CD4-positive, CD25-positive, alpha-beta regulatory T cell (primary cell): ENCODE data around the gene MPP2. TPM values are rescaled to one million over a fixed set of nuclear protein-coding genes. Genes with fewer than 3 reads are reported as not detected.

Experiments used
- ATAC-seq, 2 donors: fragments of 150-1000 bp; cut with Tn5 transposase; one replicate each; pipeline ENCODE4 v1.10.0; 2021; ENCODE audit warnings: low read depth in 2 of 2, moderate number of reproducible peaks in 2 of 2, moderate library complexity in 1 of 2
- DNase-seq, 3 donors: peaks; one replicate each; pipeline versions ENCODE4 v3.0.0 to v3.0.0-alpha.2; 2012 to 2022; ENCODE audit warnings: mixed read lengths in 1 of 3
- H3K27ac ChIP-seq: one replicate; pipeline ENCODE4 v1.7.0; 2013; ENCODE audit warnings: mild to moderate bottlenecking, low read length; ENCODE audit not compliant: insufficient read depth, poor library complexity, severe bottlenecking
- H3K27me3 ChIP-seq: one replicate; pipeline ENCODE4 v1.7.0; 2013; ENCODE audit warnings: low read length; ENCODE audit not compliant: control insufficient read depth, insufficient read depth
- H3K36me3 ChIP-seq: one replicate; pipeline ENCODE4 v1.7.0; 2013; ENCODE audit warnings: mild to moderate bottlenecking, low read length, moderate library complexity; ENCODE audit not compliant: control insufficient read depth, insufficient read depth
- H3K4me1 ChIP-seq: 2 replicates; pipeline ENCODE4 v1.7.0; 2013; ENCODE audit warnings: mild to moderate bottlenecking, low read length; ENCODE audit not compliant: insufficient read depth, control insufficient read depth, poor library complexity, severe bottlenecking
- H3K4me3 ChIP-seq: one replicate; pipeline ENCODE4 v1.7.0; 2013; ENCODE audit warnings: low read depth, mild to moderate bottlenecking, low read length, moderate library complexity
- H3K9me3 ChIP-seq, 2 experiments: 1 replicate in 1 of 2; 2 replicates in 1 of 2; pipeline ENCODE4 v1.7.0; 2013; ENCODE audit warnings: low read length in 2 of 2, mild to moderate bottlenecking in 1 of 2, moderate library complexity in 1 of 2; ENCODE audit not compliant: control insufficient read depth in 2 of 2
- H3K27ac Mint-ChIP-seq, 3 donors: one replicate each; pipeline ENCODE4 v1.8.0; 2020 to 2022; ENCODE audit warnings: mild to moderate bottlenecking in 3 of 3, mixed read lengths in 3 of 3, moderate library complexity in 2 of 3
- H3K27me3 Mint-ChIP-seq: one replicate; pipeline ENCODE4 v1.8.0; 2022; ENCODE audit warnings: mild to moderate bottlenecking, mixed read lengths
- H3K36me3 Mint-ChIP-seq: one replicate; pipeline ENCODE4 v1.8.0; 2020; ENCODE audit warnings: mixed read lengths
- H3K4me1 Mint-ChIP-seq, 4 donors: one replicate each; pipeline ENCODE4 v1.8.0; 2020 to 2022; ENCODE audit warnings: mixed read lengths in 4 of 4, mild to moderate bottlenecking in 1 of 4
- H3K4me3 Mint-ChIP-seq, 4 donors: one replicate each; pipeline ENCODE4 v1.8.0; 2020 to 2022; ENCODE audit warnings: mild to moderate bottlenecking in 4 of 4, mixed read lengths in 4 of 4, moderate library complexity in 3 of 4
- H3K9me3 Mint-ChIP-seq, 7 donors: one replicate each; pipeline ENCODE4 v1.8.0; 2020 to 2022; ENCODE audit warnings: mixed read lengths in 7 of 7, mild to moderate bottlenecking in 3 of 7, moderate library complexity in 2 of 7
- polyA plus RNA-seq, 4 donors: library from polyadenylated mRNA; unstranded; fragments of 300-500 nt; fragmentation: Illumina TruSeq; gene quantifications; one replicate each; pipeline ENCODE4 v1.2.3, GENCODE V29; 2021
- total RNA-seq: library from RNA; stranded (reverse); gene quantifications from one replicate; pipeline ENCODE4 v1.2.3, GENCODE V29; 2022

MPP2 gene
- total and polyA plus RNA-seq, 5 donors from 2014 or later, result 0.47 to 1.6 TPM; not detected in 3

DNA sequence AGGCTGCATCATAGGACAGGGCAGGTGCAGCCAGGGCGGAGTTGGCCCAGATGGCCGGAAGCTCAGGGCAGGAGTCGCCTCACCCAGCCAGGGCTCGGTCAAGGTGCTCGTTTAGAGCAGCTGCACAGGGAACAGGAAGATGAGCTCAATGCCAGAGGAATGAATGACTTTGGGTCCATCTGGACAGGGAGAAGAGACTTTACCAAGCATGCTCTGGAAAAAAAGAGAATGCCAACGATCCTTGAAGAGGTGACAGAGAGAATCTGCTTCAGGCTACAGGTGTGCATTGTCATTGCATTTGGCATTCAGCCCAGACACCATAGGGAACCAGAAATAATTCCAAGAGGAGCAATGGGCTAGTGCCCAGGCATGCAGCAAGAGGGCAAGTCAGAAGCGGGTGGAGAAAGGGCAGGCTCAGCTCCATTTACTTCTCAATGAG is 67.6 kb downstream of the MPP2 start:
- no peak overlapping the region for H3K4me3 Mint-ChIP-seq
- peaks cover 36% of the 10 kb centered on the region for H3K27me3 Mint-ChIP-seq
- ATAC-seq, result no peak

DNA sequence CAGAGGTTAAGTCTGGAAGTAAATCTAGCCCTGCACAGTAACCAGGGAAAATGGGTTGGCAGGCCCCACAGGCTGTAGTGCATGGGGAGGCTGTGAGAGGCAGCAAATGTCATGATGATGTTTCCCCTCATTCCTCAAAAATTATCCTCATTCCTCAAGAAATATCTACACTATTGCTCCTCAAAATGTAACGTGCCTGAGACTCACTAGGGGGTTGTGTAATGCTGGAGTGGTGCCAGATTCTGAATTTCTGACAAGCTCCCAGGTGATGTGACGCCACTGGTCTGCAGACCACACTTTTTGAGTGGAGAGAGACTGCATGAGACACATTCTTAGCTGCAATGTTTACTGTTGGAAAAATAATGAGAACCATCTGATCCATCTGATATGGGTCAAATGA is 73.2 kb downstream of the MPP2 start:
- H3K9me3 ChIP-seq, result no peaks in the 10 kb centered on the region
- H3K27me3 ChIP-seq, result peaks cover 15% of the 10 kb centered on the region
- no peak overlapping the region for H3K27ac Mint-ChIP-seq
- H3K4me3 Mint-ChIP-seq, result peak overlapping the region; percentile 76 to 95 (median 84)
- H3K9me3 Mint-ChIP-seq, result peaks cover 0 to 3% (median 1%) of the 10 kb centered on the region in 7 donors
- H3K4me3 ChIP-seq, result no peak overlapping the region
- no peaks in the 10 kb centered on the region for H3K36me3 Mint-ChIP-seq
- peaks cover 70% of the 10 kb centered on the region for H3K27me3 Mint-ChIP-seq
- H3K4me1 Mint-ChIP-seq, result peaks cover 0 to 19% (median 6%) of the 10 kb centered on the region in 4 donors
- no peaks in the 10 kb centered on the region for H3K36me3 ChIP-seq
- H3K4me1 ChIP-seq, result peaks cover 9% of the 10 kb centered on the region
- H3K27ac ChIP-seq, result no peak overlapping the region
- no peak for DNase-seq
- no peak for ATAC-seq

More for the DNA sequence above, 67.6 kb downstream of the MPP2 start:
- no peaks in the 10 kb centered on the region for H3K36me3 ChIP-seq
- peaks cover under 1% of the 10 kb centered on the region for H3K27me3 ChIP-seq
- no peak for DNase-seq
- Mint-ChIP-seq H3K9me3 (peaks cover 0 to 3% (median 0%) of the 10 kb centered on the region in 7 donors), H3K4me1 (no peaks in the 10 kb centered on the region), H3K36me3 (no peaks in the 10 kb centered on the region), H3K27ac (no peak overlapping the region)
- H3K27ac ChIP-seq, result no peak overlapping the region
- H3K4me1 ChIP-seq, result no peaks in the 10 kb centered on the region
- no peak overlapping the region for H3K4me3 ChIP-seq
- H3K9me3 ChIP-seq, result no peaks in the 10 kb centered on the region

DNA sequence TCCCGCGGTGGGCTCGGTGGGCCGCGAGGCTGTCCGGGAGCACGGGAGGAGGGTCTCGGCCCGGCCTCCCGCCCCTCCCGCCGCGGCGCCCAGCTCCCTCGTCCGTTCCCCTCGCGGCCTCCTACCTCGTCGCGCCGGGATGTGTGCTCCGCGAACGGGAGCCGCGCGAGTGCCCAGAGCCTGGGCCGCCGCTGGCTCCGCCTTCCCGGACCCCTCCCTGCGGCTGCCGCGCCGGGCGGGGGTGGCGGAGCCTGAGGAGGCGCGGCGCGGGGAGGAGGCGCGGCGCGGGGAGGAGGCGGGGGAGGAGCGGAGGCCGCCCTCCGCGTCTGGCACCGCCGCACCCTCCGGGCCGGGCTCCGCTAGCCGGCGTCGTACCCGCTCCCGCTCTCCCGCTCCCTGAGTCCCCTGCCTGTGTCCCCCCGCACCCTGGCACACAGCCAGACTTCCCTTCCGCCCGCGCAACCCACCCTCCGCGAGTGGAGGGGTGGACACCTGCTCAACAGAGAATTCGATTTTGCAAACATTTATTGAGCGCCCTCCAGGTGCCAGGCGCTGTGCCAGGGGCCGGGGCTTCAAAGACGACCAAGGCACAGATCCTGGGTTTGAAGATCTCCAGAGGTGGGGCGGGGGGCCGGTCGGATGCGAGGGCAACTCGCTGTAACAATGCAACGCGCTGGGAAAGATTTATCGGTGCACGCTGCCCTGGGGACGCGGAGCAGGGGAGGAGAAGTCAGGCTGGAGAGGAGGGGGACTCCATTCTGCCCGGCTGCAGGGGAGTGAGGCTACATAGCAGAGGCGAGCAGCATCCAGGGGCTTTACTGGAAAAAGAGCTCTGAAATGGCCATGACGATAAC is 74.1 kb downstream of the MPP2 start, which contains the start of gene MPP3:
Gene MPP3 (minus strand): TSS at position 171 of the 854 bp plus-strand sequence. CDS start 1,240 bp downstream, outside the sequence.
- H3K36me3 Mint-ChIP-seq, result no peaks in the 10 kb centered on the region
- DNase-seq, result peak; percentile 17 to 55 (median 28)
- H3K27me3 ChIP-seq, result peaks cover 15% of the 10 kb centered on the region
- no peaks in the 10 kb centered on the region for H3K9me3 ChIP-seq
- H3K36me3 ChIP-seq, result no peaks in the 10 kb centered on the region
- no peak within 1 kb of the TSS for H3K27ac ChIP-seq
- H3K27ac Mint-ChIP-seq, result peak within 1 kb of the TSS in 2 of 3 donors; percentile 46 to 50
- no peak within 1 kb of the TSS for H3K4me3 ChIP-seq
- ATAC-seq, result peak; percentile 65 to 70
- peaks cover 70% of the 10 kb centered on the region for H3K27me3 Mint-ChIP-seq
- peak within 1 kb of the TSS; percentile 76 to 95 (median 84) for H3K4me3 Mint-ChIP-seq
- H3K9me3 Mint-ChIP-seq, result peaks cover 0 to 3% (median 1%) of the 10 kb centered on the region in 7 donors
- H3K4me1 ChIP-seq, result peaks cover 9% of the 10 kb centered on the region
- peaks cover 0 to 19% (median 6%) of the 10 kb centered on the region in 4 donors for H3K4me1 Mint-ChIP-seq

GRCh38 chr17:43832168-43832975 is 75.0 kb downstream of the MPP2 start:
- peaks cover 66% of the 10 kb centered on the region for H3K27me3 Mint-ChIP-seq
- ATAC-seq, result no peak
- no peak overlapping the region for H3K27ac ChIP-seq
- H3K4me1 Mint-ChIP-seq, result peaks cover 0 to 19% (median 6%) of the 10 kb centered on the region in 4 donors
- no peaks in the 10 kb centered on the region for H3K9me3 ChIP-seq
- peaks cover 15% of the 10 kb centered on the region for H3K27me3 ChIP-seq
- peak overlapping the region; percentile 63 to 82 (median 72) for H3K4me3 Mint-ChIP-seq
- no peaks in the 10 kb centered on the region for H3K36me3 ChIP-seq
- no peak overlapping the region for H3K4me3 ChIP-seq
- no peak for DNase-seq
- peaks cover 9% of the 10 kb centered on the region for H3K4me1 ChIP-seq
- H3K36me3 Mint-ChIP-seq, result no peaks in the 10 kb centered on the region
- peaks cover 0 to 3% (median 0%) of the 10 kb centered on the region in 7 donors for H3K9me3 Mint-ChIP-seq
- peak overlapping the region in 1 of 3 donors; percentile 14 for H3K27ac Mint-ChIP-seq

GRCh38 chr17:43831633-43832032 is 75.7 kb downstream of the MPP2 start:
- no peak for ATAC-seq
- H3K4me1 ChIP-seq, result peaks cover 9% of the 10 kb centered on the region
- no peak overlapping the region for H3K27ac ChIP-seq
- H3K36me3 ChIP-seq, result no peaks in the 10 kb centered on the region
- H3K27me3 ChIP-seq, result peaks cover 15% of the 10 kb centered on the region
- H3K9me3 Mint-ChIP-seq, result peaks cover 0 to 3% (median 0%) of the 10 kb centered on the region in 7 donors
- peaks cover 61% of the 10 kb centered on the region for H3K27me3 Mint-ChIP-seq
- no peaks in the 10 kb centered on the region for H3K9me3 ChIP-seq
- H3K27ac Mint-ChIP-seq, result peak overlapping the region in 1 of 3 donors; percentile 14
- no peak overlapping the region for H3K4me3 ChIP-seq
- H3K36me3 Mint-ChIP-seq, result no peaks in the 10 kb centered on the region
- H3K4me1 Mint-ChIP-seq, result peaks cover 0 to 19% (median 6%) of the 10 kb centered on the region in 4 donors
- peak overlapping the region; percentile 48 to 74 (median 60) for H3K4me3 Mint-ChIP-seq
- no peak for DNase-seq

DNA sequence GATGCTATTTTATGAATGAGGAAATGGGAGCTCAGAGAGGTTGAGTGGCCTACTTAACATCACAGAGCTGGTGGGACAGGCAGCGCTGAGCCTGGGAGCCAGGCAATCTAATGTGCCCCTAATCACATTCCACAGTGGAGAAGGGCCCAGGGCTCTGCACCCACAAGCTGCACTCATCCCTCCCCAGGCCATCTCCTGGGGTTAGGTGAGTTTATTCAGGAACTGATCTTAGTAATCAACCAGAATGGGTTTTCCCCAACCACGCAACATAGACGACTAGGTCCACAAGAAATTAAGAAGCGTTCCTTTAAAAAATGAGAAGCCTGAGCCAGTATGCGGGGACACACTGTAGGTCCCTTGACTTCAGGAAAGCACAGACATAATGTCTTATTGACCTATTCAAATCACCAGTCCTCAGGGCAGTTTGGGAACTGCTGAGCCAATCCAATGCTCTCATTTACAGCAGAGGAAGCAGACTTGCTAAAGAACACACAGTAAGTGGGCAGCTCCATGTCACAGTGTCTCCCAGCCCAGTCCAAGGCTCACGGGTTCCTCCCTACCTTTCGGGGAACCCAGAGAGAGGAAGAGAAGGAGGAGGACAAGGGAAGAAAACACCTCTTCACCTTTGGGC is 76.7 kb downstream of the MPP2 start:
- H3K4me1 Mint-ChIP-seq, result peaks cover 0 to 19% (median 6%) of the 10 kb centered on the region in 4 donors
- no peak overlapping the region for H3K4me3 ChIP-seq
- peaks cover 9% of the 10 kb centered on the region for H3K4me1 ChIP-seq
- no peaks in the 10 kb centered on the region for H3K9me3 ChIP-seq
- no peaks in the 10 kb centered on the region for H3K36me3 ChIP-seq
- H3K27ac Mint-ChIP-seq, result peak overlapping the region in 2 of 3 donors; percentile 24 to 93
- H3K27me3 ChIP-seq, result peaks cover 15% of the 10 kb centered on the region
- DNase-seq, result no peak
- H3K36me3 Mint-ChIP-seq, result no peaks in the 10 kb centered on the region
- ATAC-seq, result no peak
- H3K27ac ChIP-seq, result no peak overlapping the region
- peaks cover 0 to 3% (median 0%) of the 10 kb centered on the region in 7 donors for H3K9me3 Mint-ChIP-seq
- H3K4me3 Mint-ChIP-seq, result peak overlapping the region in 3 of 4 donors; percentile 70 to 74 (median 71)
- H3K27me3 Mint-ChIP-seq, result peaks cover 53% of the 10 kb centered on the region

- Mint-ChIP-seq H3K4me1 (peaks cover 0 to 19% (median 6%) of the 10 kb centered on the region in 4 donors), H3K4me3 (no peak overlapping the region), H3K27ac (no peak overlapping the region), H3K27me3 (peaks cover 49% of the 10 kb centered on the region), H3K9me3 (peaks cover 0 to 3% (median 0%) of the 10 kb centered on the region in 7 donors), H3K36me3 (no peaks in the 10 kb centered on the region)
- Histone ChIP-seq H3K4me3 (no peak overlapping the region), H3K27me3 (peaks cover 15% of the 10 kb centered on the region), H3K27ac (no peak overlapping the region), H3K9me3 (no peaks in the 10 kb centered on the region), H3K4me1 (peaks cover 9% of the 10 kb centered on the region), H3K36me3 (no peaks in the 10 kb centered on the region)
- ATAC-seq (no peak), DNase-seq (no peak)
Observed at GRCh38 chr17:43829738-43830137, 77.6 kb downstream of the MPP2 start.
